Measurements from ENCODE around the gene MRPL2.

- no peak for TF ChIP-seq USF1 (IDR thresholded peaks at IDR 0.05)
- TF ChIP-seq TAF1 (IDR thresholded peaks at IDR 0.05; ENCODE audit: low read depth) = no peak
- no peak for TF ChIP-seq FOXM1 (IDR thresholded peaks at IDR 0.05; ENCODE audit: borderline replicate concordance, low read depth)
- TF ChIP-seq RAD21 (IDR thresholded peaks at IDR 0.05; ENCODE audit: low read depth) = no peak
- TF ChIP-seq EP300 (IDR thresholded peaks at IDR 0.05; ENCODE audit: borderline replicate concordance) = no peak
- TF ChIP-seq MAX (IDR thresholded peaks at IDR 0.05) = no peak
- no peak for TF ChIP-seq NFIC (IDR thresholded peaks at IDR 0.05)
- no peak for TF ChIP-seq EGR1 (IDR thresholded peaks at IDR 0.05)
- no peak for TF ChIP-seq REST (IDR thresholded peaks at IDR 0.05; ENCODE audit: low read depth)
- no peak for TF ChIP-seq YY1 (IDR thresholded peaks at IDR 0.05; ENCODE audit: low read depth)
- TF ChIP-seq TEAD4 (IDR thresholded peaks at IDR 0.05) = no peak
- TF ChIP-seq TCF12 (IDR thresholded peaks at IDR 0.05; ENCODE audit: low read depth) = no peak
- TF ChIP-seq ZBTB7A (IDR thresholded peaks at IDR 0.05; ENCODE audit: low read depth) = no peak
Observed at GRCh38 chr6:43050981-43051380, 8.3 kb downstream of the MRPL2 start.
